ENCODE data around the gene RASAL2.

- no peak for TF ChIP-seq POLR2A (IDR thresholded peaks at IDR 0.05)
- no peak for TF ChIP-seq CTCF (IDR thresholded peaks at IDR 0.05)
Observed at GRCh38 chr1:178224358-178224757, 130.5 kb downstream of the RASAL2 start.

Data from adrenal gland (tissue), 5 donors.